Neural progenitor cell (in vitro differentiated cells): ENCODE data around the gene SBK2. TPM values are rescaled to one million over a fixed set of nuclear protein-coding genes. Genes with fewer than 3 reads are reported as not detected.

ENCODE experiments used
- DNase-seq: peaks from one replicate; pipeline ENCODE4 v3.0.0-alpha.2; 2016; ENCODE audit warnings: low spot score
- H2AFZ ChIP-seq: fragments of 200-600 bp; sonication (generic); replicated peaks from 2 replicates; pipeline ENCODE4 v1.6.1; 2016; ENCODE audit warnings: antibody characterized with exemption
- H3F3A ChIP-seq: fragments of 200-600 bp; sonication (generic); 2 replicates; pipeline ENCODE4 v1.6.1; 2016; ENCODE audit warnings: antibody characterized with exemption, low read depth
- H3K27ac ChIP-seq: fragments of 200-600 bp; sonication (generic); 2 replicates; pipeline ENCODE4 v1.5.1; 2016; ENCODE audit warnings: mild to moderate bottlenecking
- H3K27me3 ChIP-seq: fragments of 200-600 bp; sonication (generic); 2 replicates; pipeline ENCODE4 v1.6.1; 2016; ENCODE audit warnings: mild to moderate bottlenecking, moderate library complexity
- H3K36me3 ChIP-seq: fragments of 200-600 bp; sonication (generic); 2 replicates; pipeline ENCODE4 v1.5.1; 2016
- H3K4me1 ChIP-seq: fragments of 200-600 bp; sonication (generic); 2 replicates; pipeline ENCODE4 v1.6.1; 2016; ENCODE audit warnings: mixed run types
- H3K4me2 ChIP-seq: fragments of 200-600 bp; sonication (generic); 2 replicates; pipeline ENCODE4 v1.6.1; 2016
- H3K4me3 ChIP-seq: fragments of 200-600 bp; sonication (generic); 2 replicates; pipeline ENCODE4 v1.5.1; 2016
- H3K79me2 ChIP-seq: fragments of 200-600 bp; sonication (generic); 2 replicates; pipeline ENCODE4 v1.6.1; 2016; ENCODE audit warnings: low read depth
- H3K9ac ChIP-seq: fragments of 200-600 bp; sonication (generic); 2 replicates; pipeline ENCODE4 v1.6.1; 2016
- H3K9me3 ChIP-seq: fragments of 200-600 bp; sonication (generic); 2 replicates; pipeline ENCODE4 v1.5.1; 2016; ENCODE audit warnings: low read depth
- H4K20me1 ChIP-seq: fragments of 200-600 bp; sonication (generic); 2 replicates; pipeline ENCODE4 v1.6.1; 2016; ENCODE audit warnings: low read depth
- H3K27ac Mint-ChIP-seq: 3 replicates; pipeline ENCODE4 v1.8.0; 2021; ENCODE audit warnings: mixed read lengths
- H3K27me3 Mint-ChIP-seq: 2 replicates; pipeline ENCODE4 v1.8.0; 2022; ENCODE audit warnings: low read depth, mild to moderate bottlenecking, inconsistent platforms, moderate library complexity, mixed read lengths; ENCODE audit not compliant: insufficient read depth
- H3K36me3 Mint-ChIP-seq: 3 replicates; pipeline ENCODE4 v1.8.0; 2021; ENCODE audit warnings: mixed read lengths
- H3K4me1 Mint-ChIP-seq: 3 replicates; pipeline ENCODE4 v1.8.0; 2021; ENCODE audit warnings: mixed read lengths
- H3K4me3 Mint-ChIP-seq: 3 replicates; pipeline ENCODE4 v1.8.0; 2021; ENCODE audit warnings: mild to moderate bottlenecking, moderate library complexity, mixed read lengths
- H3K9me3 Mint-ChIP-seq: 3 replicates; pipeline ENCODE4 v1.8.0; 2020; ENCODE audit warnings: mixed read lengths
- EZH2 ChIP-seq: fragments of 200-600 bp; sonication (generic); IDR thresholded peaks from 2 replicates; pipeline ENCODE4 v1.6.1; 2017; ENCODE audit warnings: antibody characterized with exemption, mild to moderate bottlenecking, moderate library complexity
- EZH2phosphoT487 ChIP-seq: fragments of 200-600 bp; sonication (generic); IDR thresholded peaks from 2 replicates; pipeline ENCODE4 v1.6.1; 2017; ENCODE audit warnings: antibody characterized with exemption
- total RNA-seq: library from RNA; depleted of rRNA; stranded (reverse); fragments of >200 nt; gene quantifications from 2 replicates; pipeline ENCODE4 v1.2.3, GENCODE V29; 2015; ENCODE audit warnings: low replicate concordance
- TF ChIP-seq, protein P1 (sequence below): fragments of 200-600 bp; sonication (generic); IDR thresholded peaks from 2 replicates; pipeline ENCODE4 v1.5.1; 2017; ENCODE audit warnings: antibody characterized with exemption, mild to moderate bottlenecking

The SBK2 gene
- total RNA-seq, 1 donor from 2014 or later = not detected

DNA sequence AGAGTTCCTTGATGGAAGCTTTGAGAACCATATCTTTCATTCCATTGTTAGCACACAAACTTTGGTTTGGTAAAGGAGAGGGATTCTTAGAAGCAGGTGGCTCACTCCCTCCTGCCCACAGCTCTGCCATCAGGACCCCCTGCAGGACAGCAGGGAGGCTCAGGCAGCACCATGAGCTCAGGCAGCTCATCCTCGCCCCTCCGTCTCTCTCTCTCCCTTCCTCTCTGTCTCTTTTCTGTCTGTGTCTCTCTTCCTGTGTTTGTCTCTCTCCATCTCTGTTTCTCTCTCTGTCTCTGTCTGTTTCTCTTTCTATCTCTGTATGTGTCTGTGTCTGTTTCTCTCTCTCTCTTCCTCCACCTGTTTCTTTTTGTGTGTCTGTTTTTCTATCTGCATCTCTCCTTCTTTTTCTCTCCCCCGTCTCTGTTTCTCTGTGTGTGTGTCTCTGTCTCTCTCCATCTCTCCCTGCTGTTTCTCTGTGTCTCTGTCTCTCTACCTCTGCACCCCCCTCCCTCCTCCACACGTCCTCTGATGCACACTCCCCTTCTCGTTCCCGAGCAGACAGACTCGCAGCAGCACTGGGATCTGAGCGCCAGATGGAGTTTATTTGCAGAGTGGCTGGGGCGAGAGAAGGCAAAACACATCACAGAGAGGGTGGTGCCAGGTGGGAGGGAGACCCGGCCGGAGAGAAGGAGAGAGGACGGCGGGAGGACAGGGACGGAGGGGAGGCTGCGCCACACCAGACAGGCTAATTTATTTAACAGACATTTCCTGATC is 8.7 kb downstream of the SBK2 start:
- Histone ChIP-seq H2AFZ (no peak overlapping the region), H4K20me1 (no peaks in the 10 kb centered on the region), H3K79me2 (no peaks in the 10 kb centered on the region), H3K9me3 (no peaks in the 10 kb centered on the region), H3K36me3 (no peaks in the 10 kb centered on the region), H3K27me3 (no peaks in the 10 kb centered on the region), H3F3A (peaks cover 29% of the 10 kb centered on the region), H3K4me2 (peak overlapping the region; percentile 24), H3K27ac (no peak overlapping the region), H3K4me3 (no peak overlapping the region), H3K4me1 (peaks cover 17% of the 10 kb centered on the region), H3K9ac (no peak overlapping the region)
- Mint-ChIP-seq H3K27ac (no peak overlapping the region), H3K27me3 (peaks cover 7% of the 10 kb centered on the region), H3K9me3 (no peaks in the 10 kb centered on the region), H3K36me3 (no peaks in the 10 kb centered on the region), H3K4me3 (no peak overlapping the region), H3K4me1 (peaks cover 9% of the 10 kb centered on the region)
- DNase-seq = no peak
- TF ChIP-seq, protein P1, sequence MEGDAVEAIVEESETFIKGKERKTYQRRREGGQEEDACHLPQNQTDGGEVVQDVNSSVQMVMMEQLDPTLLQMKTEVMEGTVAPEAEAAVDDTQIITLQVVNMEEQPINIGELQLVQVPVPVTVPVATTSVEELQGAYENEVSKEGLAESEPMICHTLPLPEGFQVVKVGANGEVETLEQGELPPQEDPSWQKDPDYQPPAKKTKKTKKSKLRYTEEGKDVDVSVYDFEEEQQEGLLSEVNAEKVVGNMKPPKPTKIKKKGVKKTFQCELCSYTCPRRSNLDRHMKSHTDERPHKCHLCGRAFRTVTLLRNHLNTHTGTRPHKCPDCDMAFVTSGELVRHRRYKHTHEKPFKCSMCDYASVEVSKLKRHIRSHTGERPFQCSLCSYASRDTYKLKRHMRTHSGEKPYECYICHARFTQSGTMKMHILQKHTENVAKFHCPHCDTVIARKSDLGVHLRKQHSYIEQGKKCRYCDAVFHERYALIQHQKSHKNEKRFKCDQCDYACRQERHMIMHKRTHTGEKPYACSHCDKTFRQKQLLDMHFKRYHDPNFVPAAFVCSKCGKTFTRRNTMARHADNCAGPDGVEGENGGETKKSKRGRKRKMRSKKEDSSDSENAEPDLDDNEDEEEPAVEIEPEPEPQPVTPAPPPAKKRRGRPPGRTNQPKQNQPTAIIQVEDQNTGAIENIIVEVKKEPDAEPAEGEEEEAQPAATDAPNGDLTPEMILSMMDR = no peak
- no peak for TF ChIP-seq EZH2phosphoT487
- no peak for TF ChIP-seq EZH2

DNA sequence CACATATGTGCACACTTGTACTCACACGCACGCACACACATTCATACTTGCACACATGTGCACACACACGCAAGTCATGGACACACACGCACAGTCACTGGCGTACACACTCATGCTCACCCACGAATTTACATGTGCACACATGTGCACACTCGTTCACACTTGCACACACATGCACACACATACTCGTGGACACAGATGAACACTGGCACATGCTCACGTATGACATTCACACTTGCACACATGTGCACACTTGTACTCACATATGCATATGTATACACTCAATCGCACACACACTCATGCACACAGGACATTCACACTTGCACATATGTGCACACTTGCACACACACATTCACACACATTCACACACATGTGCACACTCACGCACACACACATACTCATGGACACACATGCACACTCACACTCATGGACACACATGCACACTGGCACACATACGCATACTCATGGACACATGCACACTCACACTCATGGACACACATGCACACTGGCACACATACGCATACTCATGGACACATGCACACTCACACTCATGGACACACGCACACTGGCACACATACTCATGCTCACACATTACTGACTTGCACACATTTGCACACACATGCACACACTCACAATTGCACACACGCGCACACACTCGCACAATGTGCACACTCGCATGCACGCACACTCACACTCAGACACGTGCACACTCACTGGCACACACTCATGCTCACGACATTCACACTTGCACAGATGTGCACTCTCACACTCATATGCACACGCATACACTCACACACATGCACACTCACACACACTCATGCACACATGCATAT is 9.5 kb downstream of the SBK2 start:
- TF ChIP-seq, protein P1 = no peak
- TF ChIP-seq EZH2 (no peak), EZH2phosphoT487 (no peak)
- H3K27me3 Mint-ChIP-seq = peaks cover 7% of the 10 kb centered on the region
- peaks cover 9% of the 10 kb centered on the region for H3K4me1 Mint-ChIP-seq
- H3K36me3 Mint-ChIP-seq = no peaks in the 10 kb centered on the region
- DNase-seq = no peak
- Histone ChIP-seq H3K27ac (no peak overlapping the region), H3K27me3 (no peaks in the 10 kb centered on the region), H3K36me3 (no peaks in the 10 kb centered on the region), H3K4me3 (no peak overlapping the region), H3K79me2 (no peaks in the 10 kb centered on the region), H3K9ac (no peak overlapping the region), H3K4me2 (no peak overlapping the region), H3K9me3 (no peaks in the 10 kb centered on the region), H3F3A (peaks cover 29% of the 10 kb centered on the region), H4K20me1 (no peaks in the 10 kb centered on the region), H2AFZ (no peak overlapping the region), H3K4me1 (peaks cover 17% of the 10 kb centered on the region)
- no peak overlapping the region for H3K27ac Mint-ChIP-seq
- no peaks in the 10 kb centered on the region for H3K9me3 Mint-ChIP-seq
- H3K4me3 Mint-ChIP-seq = no peak overlapping the region

- Histone ChIP-seq H2AFZ (no peak overlapping the region), H3K79me2 (no peaks in the 10 kb centered on the region), H3K9ac (no peak overlapping the region), H3K9me3 (no peaks in the 10 kb centered on the region), H3K4me2 (no peak overlapping the region), H3K4me1 (peaks cover 17% of the 10 kb centered on the region), H3K27ac (no peak overlapping the region), H4K20me1 (no peaks in the 10 kb centered on the region), H3K4me3 (no peak overlapping the region), H3K27me3 (no peaks in the 10 kb centered on the region), H3K36me3 (no peaks in the 10 kb centered on the region), H3F3A (peaks cover 29% of the 10 kb centered on the region)
- TF ChIP-seq, protein P1 = no peak
- DNase-seq = no peak
- Mint-ChIP-seq H3K27me3 (peaks cover 4% of the 10 kb centered on the region), H3K4me3 (no peak overlapping the region), H3K27ac (no peak overlapping the region), H3K9me3 (no peaks in the 10 kb centered on the region), H3K4me1 (peaks cover 9% of the 10 kb centered on the region), H3K36me3 (no peaks in the 10 kb centered on the region)
Measured at GRCh38 chr19:55526216-55527196, 10.4 kb downstream of the SBK2 start.
